Cardiac fibroblast (primary cell): ENCODE data around the gene CXCL8.

ENCODE experiments used
- DNase-seq, 2 donors: peaks; one replicate each; pipeline versions ENCODE4 v3.0.0 to v3.0.0-alpha.2; 2010; ENCODE audit warnings: low read depth in 2 of 2
- H3K4me3 ChIP-seq, 2 donors: replicated peaks in 1 of 2; 1 replicate in 1 of 2; 2 replicates in 1 of 2; pipeline ENCODE4 v1.5.1; 2011; ENCODE audit warnings: low read depth in 2 of 2, low read length in 2 of 2, mild to moderate bottlenecking in 2 of 2, moderate library complexity in 1 of 2
- TF ChIP-seq, protein P1 (sequence below): IDR thresholded peaks from one replicate; pipeline ENCODE4 v1.5.1; 2011; ENCODE audit warnings: low read depth, mild to moderate bottlenecking, low read length, inconsistent platforms

Gene CXCL8

DNA sequence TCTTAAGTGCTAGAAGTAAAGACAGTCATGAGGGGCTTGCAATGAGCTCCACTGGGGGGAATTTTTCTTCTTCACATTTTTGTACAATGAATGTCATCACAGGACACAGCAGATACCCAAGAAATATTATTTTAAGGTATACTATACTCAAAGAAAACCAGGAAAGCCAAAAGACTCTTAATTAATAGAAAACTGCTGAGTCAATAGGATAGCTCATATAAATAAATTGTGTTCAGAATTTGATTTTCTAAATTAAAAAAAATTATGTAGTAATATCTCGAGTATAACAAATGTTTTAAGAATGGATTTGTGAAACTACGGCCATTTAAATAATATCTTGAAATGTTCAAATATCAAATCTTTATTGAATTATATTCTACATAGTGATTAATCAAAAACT, 25.7 kb upstream of the CXCL8 start:
- no peak for DNase-seq
- TF ChIP-seq, protein P1, sequence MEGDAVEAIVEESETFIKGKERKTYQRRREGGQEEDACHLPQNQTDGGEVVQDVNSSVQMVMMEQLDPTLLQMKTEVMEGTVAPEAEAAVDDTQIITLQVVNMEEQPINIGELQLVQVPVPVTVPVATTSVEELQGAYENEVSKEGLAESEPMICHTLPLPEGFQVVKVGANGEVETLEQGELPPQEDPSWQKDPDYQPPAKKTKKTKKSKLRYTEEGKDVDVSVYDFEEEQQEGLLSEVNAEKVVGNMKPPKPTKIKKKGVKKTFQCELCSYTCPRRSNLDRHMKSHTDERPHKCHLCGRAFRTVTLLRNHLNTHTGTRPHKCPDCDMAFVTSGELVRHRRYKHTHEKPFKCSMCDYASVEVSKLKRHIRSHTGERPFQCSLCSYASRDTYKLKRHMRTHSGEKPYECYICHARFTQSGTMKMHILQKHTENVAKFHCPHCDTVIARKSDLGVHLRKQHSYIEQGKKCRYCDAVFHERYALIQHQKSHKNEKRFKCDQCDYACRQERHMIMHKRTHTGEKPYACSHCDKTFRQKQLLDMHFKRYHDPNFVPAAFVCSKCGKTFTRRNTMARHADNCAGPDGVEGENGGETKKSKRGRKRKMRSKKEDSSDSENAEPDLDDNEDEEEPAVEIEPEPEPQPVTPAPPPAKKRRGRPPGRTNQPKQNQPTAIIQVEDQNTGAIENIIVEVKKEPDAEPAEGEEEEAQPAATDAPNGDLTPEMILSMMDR = no peak
- H3K4me3 ChIP-seq = no peak overlapping the region

DNA sequence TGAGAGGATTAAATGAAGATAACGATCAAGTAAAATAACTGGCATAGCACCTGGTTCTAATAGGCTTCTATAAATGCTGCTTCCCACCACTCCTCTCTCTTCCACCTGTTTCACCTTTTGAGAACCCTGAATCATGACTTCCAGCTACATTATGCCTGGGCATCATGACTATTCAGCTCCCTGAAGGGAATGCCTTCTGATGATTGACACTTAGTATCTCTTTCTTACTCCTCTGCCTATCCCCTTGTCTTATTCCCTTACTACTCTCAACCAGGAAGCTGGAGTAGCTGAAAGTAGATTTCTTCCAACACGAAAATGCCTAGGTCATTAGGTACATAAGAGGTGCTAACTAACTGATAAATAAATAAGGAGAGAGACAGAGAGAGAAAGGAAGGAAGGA, 24.7 kb upstream of the CXCL8 start:
- no peak for DNase-seq
- H3K4me3 ChIP-seq = no peak overlapping the region
- TF ChIP-seq, protein P1 = no peak

DNA sequence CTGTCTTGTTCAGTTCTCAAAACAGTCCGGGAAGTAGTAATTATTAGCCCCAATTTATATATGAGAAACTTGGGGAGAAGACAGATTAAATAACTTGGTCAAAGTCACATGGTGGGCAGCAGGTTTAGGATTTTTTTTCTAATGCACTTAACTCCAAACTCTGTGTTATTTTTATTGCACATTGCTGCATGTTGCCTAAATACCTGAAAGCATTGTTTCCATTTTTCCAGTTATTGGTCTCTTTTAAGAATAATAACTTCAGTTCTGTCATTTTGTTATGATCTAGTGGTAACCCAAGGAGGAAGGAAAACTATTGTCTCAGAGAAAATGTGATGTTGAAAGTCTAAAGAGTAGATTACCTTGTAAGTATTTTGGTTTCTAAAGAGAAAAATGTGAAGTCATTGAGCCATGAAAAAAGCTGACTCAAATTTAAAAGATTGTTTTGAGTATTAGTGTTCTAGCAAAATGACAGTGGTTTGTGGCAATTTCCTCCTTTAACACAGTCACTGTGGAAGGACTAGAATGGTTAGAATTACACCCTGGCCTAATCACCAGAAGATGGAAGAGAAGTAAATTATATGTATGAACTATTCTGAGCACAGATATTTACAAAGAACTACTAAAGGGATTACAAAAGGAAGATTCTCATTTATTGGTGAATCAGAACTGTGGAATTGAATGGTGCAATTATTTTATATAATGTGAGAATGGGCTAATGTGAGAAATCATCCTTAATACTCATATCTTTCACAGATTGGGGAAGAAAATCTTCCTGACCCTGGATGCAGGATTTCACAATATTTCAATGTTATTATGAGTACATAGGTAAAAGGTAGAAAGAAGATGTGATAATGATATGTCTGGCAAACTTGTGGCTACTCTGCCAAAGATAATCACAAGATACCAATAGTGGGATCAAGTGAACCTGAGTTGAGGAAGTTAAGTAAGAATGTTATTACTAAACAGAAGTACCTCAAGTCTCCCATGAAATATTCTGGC, 21.7 kb upstream of the CXCL8 start:
- peak in 1 of 2 donors; percentile 81 for DNase-seq
- no peak overlapping the region for H3K4me3 ChIP-seq
- TF ChIP-seq, protein P1 = no peak

DNA sequence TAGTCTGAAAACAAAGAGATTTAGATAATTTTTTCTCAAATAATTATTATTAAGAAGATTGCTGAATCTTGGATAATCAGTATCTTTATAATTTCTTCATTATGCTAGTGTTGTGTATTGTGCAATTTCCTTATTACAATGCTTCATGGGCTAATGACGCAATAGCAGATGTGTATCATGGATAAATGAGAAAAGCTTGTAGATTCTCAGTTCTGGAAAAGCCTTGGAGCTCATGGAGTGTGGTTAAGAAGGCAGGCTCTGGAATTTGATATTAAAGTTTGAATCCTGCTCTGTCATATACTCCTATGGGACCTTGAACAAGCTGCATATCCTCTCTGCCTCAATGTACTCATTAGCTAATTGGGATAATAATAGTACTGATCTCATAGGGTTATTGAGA, 18.9 kb upstream of the CXCL8 start:
- peak; percentile 89 to 94 for DNase-seq
- H3K4me3 ChIP-seq = no peak overlapping the region

DNA sequence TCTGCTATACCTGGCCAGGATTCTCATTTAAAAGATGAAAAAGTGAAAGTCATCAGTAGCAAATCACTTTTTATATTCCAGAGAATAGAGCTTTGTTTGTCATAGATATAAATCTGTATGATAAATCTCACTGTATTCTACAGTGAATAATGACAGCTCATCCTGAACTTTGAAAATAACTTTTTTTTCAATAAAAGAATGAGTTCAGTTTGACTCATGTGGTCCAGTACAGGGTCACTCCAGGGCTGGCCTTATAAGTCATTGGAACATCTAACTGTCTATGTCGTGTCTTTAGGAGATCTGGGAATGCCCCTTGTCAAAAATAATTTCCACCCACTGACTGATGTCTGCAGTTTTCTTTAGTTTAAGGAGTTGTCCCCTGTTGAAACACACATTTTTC, 18.5 kb upstream of the CXCL8 start:
- peak in 1 of 2 donors; percentile 92 for DNase-seq
- no peak overlapping the region for H3K4me3 ChIP-seq
- TF ChIP-seq, protein P1 = no peak

More for the DNA sequence above, 18.9 kb upstream of the CXCL8 start:
- TF ChIP-seq, protein P1 = no peak

DNA sequence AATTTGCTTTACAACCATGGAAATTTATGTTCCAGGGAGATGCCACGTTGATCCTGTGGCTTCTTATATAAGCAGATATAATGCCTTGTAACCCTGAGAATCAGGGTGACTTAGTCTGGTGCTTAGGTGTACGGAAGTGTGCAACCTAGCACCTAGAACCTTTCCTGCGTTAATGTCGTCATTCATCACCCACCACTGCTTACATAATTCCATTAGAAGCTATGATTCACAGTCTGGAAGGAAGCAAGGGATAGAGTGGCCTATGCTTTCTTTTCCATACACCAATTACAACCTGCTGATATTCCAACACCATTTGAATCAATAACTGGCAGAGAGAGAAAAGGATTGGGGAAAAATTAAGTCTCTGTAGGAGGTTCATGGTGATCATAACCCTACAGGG, 17.3 kb upstream of the CXCL8 start:
- H3K4me3 ChIP-seq = no peak overlapping the region
- peak in 1 of 2 donors; percentile 81 for DNase-seq
- TF ChIP-seq, protein P1 = no peak
